K562 (cell line): ENCODE results near the gene ANKDD1A. TPM values are rescaled to one million over a fixed set of nuclear protein-coding genes. Genes with fewer than 3 reads are reported as not detected.

Source experiments
- ARHGAP35 ChIP-seq: fragments of 450-650 bp; IDR thresholded peaks from 2 replicates; pipeline ENCODE4 v1.6.1; 2018; ENCODE audit not compliant: partially characterized antibody
- CBX2 ChIP-seq: fragments of 200-600 bp; sonication (generic); IDR thresholded peaks from one replicate; pipeline ENCODE4 v1.6.1; 2012; ENCODE audit warnings: mild to moderate bottlenecking, low read length, inconsistent platforms; ENCODE audit not compliant: insufficient read depth, poor library complexity, severe bottlenecking
- CREM ChIP-seq: IDR thresholded peaks from 2 replicates; pipeline ENCODE4 v1.6.1; 2014; ENCODE audit warnings: antibody characterized with exemption, low read depth
- DACH1 ChIP-seq: fragments of 450-650 bp; IDR thresholded peaks from 2 replicates; pipeline ENCODE4 v1.6.1; 2018; ENCODE audit not compliant: partially characterized antibody
- ETV6 ChIP-seq, 3 experiments: fragments of 150-350 bp in 1 of 3; sonication (generic) in 1 of 3; formaldehyde crosslinking in 1 of 3; IDR thresholded peaks; 2 replicates each; pipeline versions ENCODE4 v1.6.1 to v1.8.0; 2014 to 2022; ENCODE audit warnings: borderline replicate concordance in 2 of 3, low read depth in 2 of 3, antibody characterized with exemption in 1 of 3, low read length in 1 of 3, mild to moderate bottlenecking in 1 of 3, missing genetic modification reagents in 1 of 3
- FOXA3 ChIP-seq, 2 experiments: fragments of 450-650 bp in 1 of 2; sonication (generic) in 1 of 2; formaldehyde crosslinking; IDR thresholded peaks in 1 of 2; conservative IDR thresholded peaks in 1 of 2; 2 replicates each; pipeline versions ENCODE4 v1.4.0 to v1.8.0; 2020 to 2022; ENCODE audit warnings: mild to moderate bottlenecking in 2 of 2, missing genetic modification reagents in 1 of 2
- HDAC1 ChIP-seq, 2 experiments: fragments of 450-650 bp; IDR thresholded peaks; 2 replicates each; pipeline ENCODE4 v1.6.1; 2016 to 2017; ENCODE audit warnings: inconsistent platforms in 1 of 2, mild to moderate bottlenecking in 1 of 2, moderate library complexity in 1 of 2
- L3MBTL2 ChIP-seq: fragments of 450-650 bp; IDR thresholded peaks from 2 replicates; pipeline ENCODE4 v1.6.1; 2016; ENCODE audit warnings: mild to moderate bottlenecking, moderate library complexity
- LARP7 ChIP-seq: fragments of 450-650 bp; IDR thresholded peaks from 2 replicates; pipeline ENCODE4 v1.6.1; 2016
- POLR2A ChIP-seq: fragments of 450-650 bp; conservative IDR thresholded peaks from 2 replicates; pipeline ENCODE4 v1.6.1; 2016
- RAD51 ChIP-seq: fragments of 450-650 bp; IDR thresholded peaks from 2 replicates; pipeline ENCODE4 v1.7.1; 2016; ENCODE audit warnings: low read depth, mild to moderate bottlenecking, borderline replicate concordance
- RFX1 ChIP-seq: fragments of 450-650 bp; IDR thresholded peaks from 2 replicates; pipeline ENCODE4 v1.6.1; 2016; ENCODE audit warnings: mild to moderate bottlenecking, moderate library complexity
- TRIM25 ChIP-seq: fragments of 450-650 bp; IDR thresholded peaks from 2 replicates; pipeline ENCODE4 v1.7.0; 2016; ENCODE audit warnings: borderline replicate concordance
- ZNF133 ChIP-seq: fragments of 250-450 bp; sonication (Bioruptor Pico); IDR thresholded peaks from 2 replicates; pipeline ENCODE4 v1.4.0; 2020; ENCODE audit warnings: mild to moderate bottlenecking
- ZNF318 ChIP-seq, 2 experiments: fragments of 450-650 bp; IDR thresholded peaks; 2 replicates each; pipeline ENCODE4 v1.6.1; 2016; ENCODE audit warnings: mild to moderate bottlenecking in 2 of 2, borderline replicate concordance in 1 of 2, low read depth in 1 of 2, moderate library complexity in 1 of 2
- polyA plus RNA-seq, 8 experiments: library from polyadenylated mRNA; depleted of rRNA in 4 of 8; stranded (reverse) in 5 of 8; unstranded in 3 of 8; fragments of >200 nt; fragmentation: Nextera tagmentation in 2 of 8; fragmentation: Illumina TruSeq in 1 of 8; extraction: Ambion mirVana in 2 of 8; extraction: Trizol in 1 of 8; gene quantifications; 2 replicates each; pipeline versions ENCODE4 v1.2.1 to v1.2.3, GENCODE V29; 2011 to 2014; ENCODE audit warnings: inconsistent platforms in 1 of 8, missing spikeins in 1 of 8
- total RNA-seq, 7 experiments: library from RNA; depleted of rRNA in 6 of 7; stranded (reverse); fragments of >200 nt in 6 of 7; fragmentation: Illumina TruSeq in 2 of 7; extraction: Trizol in 2 of 7; gene quantifications; 2 replicates each; pipeline versions ENCODE4 v1.2.1 to v1.2.3, GENCODE V29; 2011 to 2021; ENCODE audit warnings: low replicate concordance in 1 of 7

Gene ANKDD1A
- total and polyA plus RNA-seq, 9 of the 15 experiments (the other 6 are each of a cell fraction or from before 2014, with no cell fraction given) = 0.08 to 0.80 (median 0.43) TPM

- TF ChIP-seq ETV6 (IDR thresholded peaks at IDR 0.05; ENCODE audit: borderline replicate concordance in 1 of 2, low read depth in 2 of 2, low read length in 1 of 2) (0 out of 4 replicates have a peak, but pooled peaks of 1 of the 2 experiments have one; percentile 19), ETV6 (CRISPR knock-in tag; IDR thresholded peaks at IDR 0.05; ENCODE audit: borderline replicate concordance) (no peak), DACH1 (peak; percentile 47), FOXA3 (CRISPR knock-in tag; conservative IDR thresholded peaks at IDR 0.05 in 1 of 2, IDR thresholded peaks at IDR 0.05 in 1 of 2) (0 out of 4 replicates have a peak, but pooled peaks of 1 of the 2 experiments have one; percentile 32), HDAC1 (IDR thresholded peaks at IDR 0.05) (peak in 1 of 2 experiments; percentile 97; a peak in 2 of 4 replicates), ZNF133 (CRISPR knock-in tag) (0 out of 2 replicates have a peak, but pooled peaks have one; percentile 4), TRIM25 (no peak), ZNF318 (IDR thresholded peaks at IDR 0.05; ENCODE audit: borderline replicate concordance in 1 of 2, low read depth in 1 of 2) (0 out of 4 replicates have a peak, but pooled peaks of 1 of the 2 experiments have one; percentile 24), L3MBTL2 (peak; percentile 78), RFX1 (peak; percentile 94), POLR2A (peak; percentile 80), LARP7 (peak; percentile 23; the same call in 1 of the 2 replicates), RAD51 (peak; percentile 95), ARHGAP35 (peak; percentile 74), CBX2 (no peak), CREM (peak; percentile 72)
Observed at GRCh38 chr15:64989416-64990167, 77.9 kb downstream of the ANKDD1A start, which contains the start of gene SPG21 (continued).
